NB4 (cell line): ENCODE data around the gene IMMP2L.

ENCODE experiments used
- CTCF ChIP-seq: IDR thresholded peaks from one replicate; pipeline ENCODE4 v1.5.1; 2012; ENCODE audit warnings: low read depth, low read length
- MAX ChIP-seq: IDR thresholded peaks from 2 replicates; pipeline ENCODE4 v1.6.1; 2011; ENCODE audit warnings: low read depth, low read length
- MYC ChIP-seq: IDR thresholded peaks from 2 replicates; pipeline ENCODE4 v1.6.1; 2011; ENCODE audit warnings: low read depth, low read length
- POLR2A ChIP-seq: IDR thresholded peaks from 2 replicates; pipeline ENCODE4 v1.6.1; 2011; ENCODE audit warnings: mild to moderate bottlenecking; ENCODE audit not compliant: insufficient read length; ENCODE audit errors: extremely low read depth

- TF ChIP-seq CTCF (no peak), POLR2A (no peak), MYC (no peak), MAX (no peak)
Observed at GRCh38 chr7:110914263-110914662, 648.0 kb downstream of the IMMP2L start.
